Right lobe of liver (tissue), 6 donors: ENCODE measurements around the gene FKBP7. TPM values are rescaled to one million over a fixed set of nuclear protein-coding genes. Genes with fewer than 3 reads are reported as not detected.
A peak's percentile ranks its signal among the peaks of the same experiment; 100 is the strongest.
"Not testable (repeated sequence)": the region's sequence is repeated elsewhere in the genome, so short reads cannot be mapped to it uniquely, and the experiment has no call there.

Experiments used
- ATAC-seq, 4 donors: fragments of 200-7000 bp; cut with Tn5 transposase; one replicate each; pipeline ENCODE4 v1.9.1; 2020; ENCODE audit warnings: mild to moderate bottlenecking in 4 of 4, moderate library complexity in 4 of 4
- DNase-seq, 3 donors: peaks; one replicate each; pipeline ENCODE4 v3.0.0-alpha.2; 2020
- H3K27ac ChIP-seq, 3 donors: fragments of 200-600 bp; one replicate each; pipeline ENCODE4 v1.8.0; 2022
- H3K27me3 ChIP-seq, 2 donors: fragments of 200-600 bp; one replicate each; pipeline ENCODE4 v1.8.0; 2022
- H3K36me3 ChIP-seq, 4 donors: fragments of 200-600 bp; sonication (generic) in 1 of 4; one replicate each; pipeline versions ENCODE4 v1.5.1 to v1.8.0; 2017 to 2022; ENCODE audit warnings: control low read depth in 1 of 4
- H3K4me1 ChIP-seq, 4 donors: fragments of 200-600 bp; sonication (generic) in 1 of 4; one replicate each; pipeline versions ENCODE4 v1.5.1 to v1.8.0; 2017 to 2022; ENCODE audit warnings: control low read depth in 1 of 4
- H3K4me3 ChIP-seq, 3 donors: fragments of 200-600 bp; one replicate each; pipeline ENCODE4 v1.8.0; 2022
- H3K9me3 ChIP-seq, 4 donors: fragments of 200-600 bp; sonication (generic) in 1 of 4; one replicate each; pipeline versions ENCODE4 v1.5.1 to v1.8.0; 2017 to 2022; ENCODE audit warnings: control low read depth in 1 of 4
- POLR2A ChIP-seq: fragments of 450-650 bp; IDR thresholded peaks from one replicate; pipeline ENCODE4 v1.6.1; 2017; ENCODE audit warnings: antibody characterized with exemption, mild to moderate bottlenecking
- WGBS: methylation state at CpG from one replicate; pipeline ENCODE4 v1.1.6; 2018; ENCODE audit warnings: low coverage, low lambda C conversion rate; ENCODE audit not compliant: insufficient coverage; ENCODE audit errors: missing lambda C conversion rate; 5-methylcytosine and 5-hydroxymethylcytosine counted together
- intact Hi-C, 2 donors: fragments of 100-400 bp; cut with DNase I; formaldehyde crosslinking; loops; one replicate each; pipeline versions ENCODE4 v1.11.2 to v1.14.1; 2022
- total RNA-seq, 6 experiments: library from RNA; depleted of rRNA in 2 of 6; stranded (reverse); fragments of >200 nt in 2 of 6; fragmentation: NEBNext Ultra II Directional in 3 of 6; extraction: Animal tissue kit (Norgen Biotek cat#: 25700) in 3 of 6; gene quantifications; one replicate each; pipeline versions ENCODE4 v1.1.0 to v1.2.4, GENCODE V29; 2016 to 2023
- TF ChIP-seq, protein P1 (sequence below), 4 donors: fragments of 200-600 bp in 3 of 4; fragments of 450-650 bp in 1 of 4; IDR thresholded peaks; one replicate each; pipeline versions ENCODE4 v1.5.1 to v1.8.0; 2016 to 2022; ENCODE audit warnings: antibody characterized with exemption in 4 of 4, mild to moderate bottlenecking in 2 of 4
- donor health status: DM: no; HTN: yes; CAD: no.
- donor health status: DM: no; HTN: no; CAD: no.
- donor health status: DM: no; HTN: no; CAD: no.
- donor health status: DM: no; HTN: yes; CAD: no.
- donor health status: DM: no; HTN: yes; CAD: no.

The FKBP7 gene
- total RNA-seq, 6 experiments from 2014 or later = 2.5 to 12.7 (median 4.8) TPM

DNA sequence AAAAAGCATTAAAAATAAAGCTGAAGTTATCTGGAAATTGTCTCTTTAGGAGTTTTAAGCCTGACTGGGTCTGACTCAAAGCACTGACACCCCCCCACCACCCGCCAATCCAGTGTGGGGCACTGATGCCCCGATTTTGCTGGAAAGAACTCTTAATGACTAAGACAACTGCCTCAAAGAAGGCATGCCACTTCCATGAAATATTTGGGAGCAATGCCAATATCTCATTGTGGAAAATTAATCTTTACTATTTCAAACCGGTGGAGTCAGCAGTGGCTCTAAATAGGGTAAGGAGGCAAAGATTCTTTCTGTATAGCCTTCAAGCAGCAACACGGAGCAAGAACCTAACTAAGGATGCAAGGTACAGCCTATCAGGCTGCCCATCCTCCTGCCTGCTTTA, 4.5 kb downstream of the FKBP7 start:
- ATAC-seq = no peak

DNA sequence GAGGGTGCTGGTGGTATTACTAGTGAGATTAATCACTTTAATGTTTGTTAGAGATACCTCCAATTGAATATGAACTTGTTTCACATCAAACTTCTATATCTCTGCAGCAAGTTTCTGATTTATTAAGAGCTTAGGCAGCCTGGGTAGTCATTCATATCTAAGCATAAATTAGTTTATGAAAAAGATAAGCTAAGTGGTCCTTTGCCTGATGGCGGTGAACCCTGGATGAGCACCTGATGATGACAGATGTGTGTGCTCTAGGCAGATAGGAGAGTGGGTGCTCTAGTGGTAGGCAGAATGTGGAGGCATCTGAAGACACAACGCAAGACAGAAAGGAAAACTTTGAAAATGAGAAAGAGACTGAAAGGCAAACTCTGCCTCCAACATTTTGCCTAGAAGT, 5.0 kb downstream of the FKBP7 start:
- H3K4me3 ChIP-seq = no peak overlapping the region
- H3K4me1 ChIP-seq = peaks cover 0 to 25% (median 8%) of the 10 kb centered on the region in 4 donors
- no peaks in the 10 kb centered on the region for H3K36me3 ChIP-seq
- no peaks in the 10 kb centered on the region for H3K27me3 ChIP-seq
- DNase-seq (no peak), ATAC-seq (no peak)
- intact Hi-C loops = no loop called here
- TF ChIP-seq, protein P1, sequence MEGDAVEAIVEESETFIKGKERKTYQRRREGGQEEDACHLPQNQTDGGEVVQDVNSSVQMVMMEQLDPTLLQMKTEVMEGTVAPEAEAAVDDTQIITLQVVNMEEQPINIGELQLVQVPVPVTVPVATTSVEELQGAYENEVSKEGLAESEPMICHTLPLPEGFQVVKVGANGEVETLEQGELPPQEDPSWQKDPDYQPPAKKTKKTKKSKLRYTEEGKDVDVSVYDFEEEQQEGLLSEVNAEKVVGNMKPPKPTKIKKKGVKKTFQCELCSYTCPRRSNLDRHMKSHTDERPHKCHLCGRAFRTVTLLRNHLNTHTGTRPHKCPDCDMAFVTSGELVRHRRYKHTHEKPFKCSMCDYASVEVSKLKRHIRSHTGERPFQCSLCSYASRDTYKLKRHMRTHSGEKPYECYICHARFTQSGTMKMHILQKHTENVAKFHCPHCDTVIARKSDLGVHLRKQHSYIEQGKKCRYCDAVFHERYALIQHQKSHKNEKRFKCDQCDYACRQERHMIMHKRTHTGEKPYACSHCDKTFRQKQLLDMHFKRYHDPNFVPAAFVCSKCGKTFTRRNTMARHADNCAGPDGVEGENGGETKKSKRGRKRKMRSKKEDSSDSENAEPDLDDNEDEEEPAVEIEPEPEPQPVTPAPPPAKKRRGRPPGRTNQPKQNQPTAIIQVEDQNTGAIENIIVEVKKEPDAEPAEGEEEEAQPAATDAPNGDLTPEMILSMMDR (IDR thresholded peaks at IDR 0.05) = no peak
- TF ChIP-seq POLR2A = no peak
- H3K27ac ChIP-seq = no peak overlapping the region
- H3K9me3 ChIP-seq = no peaks in the 10 kb centered on the region
- 100% methylated on average over 2 of the region's 2 CpGs for WGBS

More for the DNA sequence above, 4.5 kb downstream of the FKBP7 start:
- H3K27me3 ChIP-seq = no peaks in the 10 kb centered on the region
- no peaks in the 10 kb centered on the region for H3K9me3 ChIP-seq
- TF ChIP-seq, protein P1 (IDR thresholded peaks at IDR 0.05) = no peak
- no peak for TF ChIP-seq POLR2A
- no peak overlapping the region for H3K4me3 ChIP-seq
- no peaks in the 10 kb centered on the region for H3K36me3 ChIP-seq
- intact Hi-C loops = no loop called here
- peaks cover 0 to 20% (median 5%) of the 10 kb centered on the region in 4 donors for H3K4me1 ChIP-seq
- DNase-seq = no peak
- H3K27ac ChIP-seq = no peak overlapping the region
- WGBS = 75% methylated on average over 1 of the region's 4 CpGs

DNA sequence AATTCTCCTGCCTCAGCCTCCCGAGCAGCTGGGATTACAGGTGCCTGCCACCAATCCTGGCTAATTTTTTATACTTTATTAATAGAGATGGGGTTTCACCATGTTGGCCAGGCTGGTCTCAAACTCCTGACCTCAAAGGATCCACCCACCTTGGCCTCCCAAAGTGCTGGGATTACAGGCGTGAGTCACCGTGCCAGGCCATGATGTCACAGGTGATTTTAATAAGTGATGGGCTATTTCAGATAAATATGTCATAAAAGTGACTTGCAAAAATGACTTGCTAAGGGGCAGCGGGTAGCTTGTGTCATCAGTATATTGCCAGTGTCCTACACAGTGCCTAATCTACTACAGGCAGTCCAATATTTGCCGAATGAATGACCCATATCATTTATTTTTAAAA, 7.1 kb downstream of the FKBP7 start:
- H3K27me3 ChIP-seq, H3K9me3 ChIP-seq, DNase-seq, intact Hi-C loops, H3K27ac ChIP-seq, H3K4me3 ChIP-seq, ATAC-seq, H3K36me3 ChIP-seq: not testable (repeated sequence)
- H3K4me1 ChIP-seq = peaks cover 0 to 15% (median 5%) of the 10 kb centered on the region in 4 donors
- 97% methylated on average over 5 of the region's 5 CpGs for WGBS

DNA sequence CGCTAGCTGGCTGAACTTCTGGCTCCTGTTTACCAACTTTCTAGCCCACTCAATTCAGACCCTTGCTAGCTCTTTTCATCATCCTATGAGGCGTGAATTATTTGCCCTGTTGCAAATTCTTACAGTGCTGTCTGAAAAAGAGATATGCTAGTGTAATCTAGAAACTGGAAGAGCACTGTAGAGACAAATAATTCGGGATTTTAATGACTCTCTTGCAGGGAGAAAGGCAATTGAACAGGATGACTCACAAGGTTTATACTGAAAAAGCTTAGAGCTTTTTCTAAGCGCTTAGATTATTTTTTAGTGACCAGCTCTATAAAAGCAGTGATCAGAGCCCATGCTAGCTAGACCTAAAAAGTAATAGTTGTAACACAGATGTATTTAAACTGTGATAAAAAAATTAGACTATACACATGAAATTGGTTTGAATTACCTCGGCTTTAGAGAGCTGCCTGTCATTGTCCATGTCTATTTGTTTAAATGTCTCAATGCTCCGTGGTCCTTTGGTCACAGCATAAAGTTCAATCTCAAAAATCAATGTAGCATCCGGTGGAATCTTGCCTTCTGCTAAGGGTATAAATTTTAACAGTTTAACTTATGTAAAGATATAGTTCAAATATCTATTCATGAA, 9.1 kb downstream of the FKBP7 start:
- intact Hi-C loops = no loop called here
- Histone ChIP-seq H3K27ac (peak overlapping the region in 2 of 3 donors; percentile 35 to 66), H3K4me3 (peak overlapping the region in 1 of 3 donors; percentile 5), H3K9me3 (no peaks in the 10 kb centered on the region), H3K4me1 (peaks cover 0 to 15% (median 5%) of the 10 kb centered on the region in 4 donors), H3K27me3 (no peaks in the 10 kb centered on the region), H3K36me3 (no peaks in the 10 kb centered on the region)
- DNase-seq (no peak), ATAC-seq (peak; percentile 87 to 96 (median 94))
- WGBS = 33% methylated on average over 7 of the region's 7 CpGs
- no peak for TF ChIP-seq POLR2A
- TF ChIP-seq, protein P1 (IDR thresholded peaks at IDR 0.05) = no peak

DNA sequence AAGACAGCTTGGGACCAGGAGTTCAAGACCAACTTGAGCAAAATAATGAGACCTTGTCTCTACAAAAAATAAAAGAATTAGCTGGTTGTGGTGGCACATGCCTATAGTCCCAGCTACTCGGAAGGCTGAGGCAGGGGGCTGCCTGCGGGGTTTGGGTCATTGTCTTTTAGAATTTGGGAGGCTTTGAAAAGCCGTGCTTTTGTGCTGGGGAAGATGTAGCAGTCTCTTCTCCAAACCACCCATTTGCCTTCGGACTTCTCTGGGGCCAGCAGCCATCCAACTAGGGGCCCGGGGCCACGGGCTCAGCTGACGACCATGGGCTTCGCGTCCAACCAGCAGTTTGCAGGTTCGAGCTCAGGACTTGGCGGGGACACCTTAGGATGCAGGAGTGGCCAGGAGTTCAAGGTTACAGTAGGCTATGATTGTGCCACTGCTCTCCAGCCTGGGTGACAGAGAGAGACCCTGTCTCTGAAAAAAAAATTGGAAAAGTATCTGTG, 21.0 kb downstream of the FKBP7 start:
- intact Hi-C loops = no loop called here
- no peak for TF ChIP-seq POLR2A
- TF ChIP-seq, protein P1 (IDR thresholded peaks at IDR 0.05) = no peak
- no peak for DNase-seq
- H3K36me3 ChIP-seq = no peaks in the 10 kb centered on the region
- ATAC-seq = no peak
- no peak overlapping the region for H3K4me3 ChIP-seq
- no peaks in the 10 kb centered on the region for H3K9me3 ChIP-seq
- H3K27me3 ChIP-seq = no peaks in the 10 kb centered on the region
- H3K4me1 ChIP-seq = no peaks in the 10 kb centered on the region
- WGBS = 93% methylated on average over 3 of the region's 11 CpGs
- H3K27ac ChIP-seq = no peak overlapping the region
